COR-L47 (cell line): Measurements from ENCODE around the gene SKI.
"Not testable (repeated sequence)": the region's sequence is repeated elsewhere in the genome, so short reads cannot be mapped to it uniquely, and the experiment has no call there.

Source experiments
- DNase-seq: peaks from one replicate; lab custom pipeline; 2025; lab: John Stamatoyannopoulos, UW

The SKI gene

GRCh38 chr1:2247045-2247394 lies 18.9 kb downstream of the SKI start:
- not testable (repeated sequence) for DNase-seq

GRCh38 chr1:2247760-2248126 lies 19.6 kb downstream of the SKI start:
- DNase-seq, result no peak

- DNase-seq, result no peak
Observed at GRCh38 chr1:2248127-2248826, 20.2 kb downstream of the SKI start.

- DNase-seq, result no peak
Observed at GRCh38 chr1:2248854-2249558, 20.9 kb downstream of the SKI start.

- no peak for DNase-seq
Observed at GRCh38 chr1:2249559-2249906, 21.4 kb downstream of the SKI start.

GRCh38 chr1:2250721-2251281 lies 22.7 kb downstream of the SKI start:
- no peak for DNase-seq

- DNase-seq, result no peak
Observed at GRCh38 chr1:2251363-2251762, 23.2 kb downstream of the SKI start.

GRCh38 chr1:2251786-2252185 lies 23.7 kb downstream of the SKI start:
- no peak for DNase-seq

- no peak for DNase-seq
Observed at GRCh38 chr1:2252423-2252822, 24.3 kb downstream of the SKI start.

GRCh38 chr1:2253036-2253796 lies 25.1 kb downstream of the SKI start:
- DNase-seq, result no peak

GRCh38 chr1:2253797-2254480 lies 25.8 kb downstream of the SKI start:
- no peak for DNase-seq

- no peak for DNase-seq
Observed at GRCh38 chr1:2255047-2255419, 26.9 kb downstream of the SKI start.

- no peak for DNase-seq
Observed at GRCh38 chr1:2255420-2256369, 27.6 kb downstream of the SKI start.

GRCh38 chr1:2256435-2257244 lies 28.5 kb downstream of the SKI start:
- DNase-seq, result no peak

GRCh38 chr1:2257245-2257627 lies 29.1 kb downstream of the SKI start:
- DNase-seq, result no peak

- no peak for DNase-seq
Observed at GRCh38 chr1:2258122-2258681, 30.1 kb downstream of the SKI start.

GRCh38 chr1:2258996-2259395 lies 30.9 kb downstream of the SKI start:
- no peak for DNase-seq

GRCh38 chr1:2259668-2260402 lies 31.7 kb downstream of the SKI start:
- no peak for DNase-seq

GRCh38 chr1:2260470-2260869 lies 32.4 kb downstream of the SKI start:
- not testable (repeated sequence) for DNase-seq
